ENCODE results near the gene SBF2.

The SBF2 gene

DNA sequence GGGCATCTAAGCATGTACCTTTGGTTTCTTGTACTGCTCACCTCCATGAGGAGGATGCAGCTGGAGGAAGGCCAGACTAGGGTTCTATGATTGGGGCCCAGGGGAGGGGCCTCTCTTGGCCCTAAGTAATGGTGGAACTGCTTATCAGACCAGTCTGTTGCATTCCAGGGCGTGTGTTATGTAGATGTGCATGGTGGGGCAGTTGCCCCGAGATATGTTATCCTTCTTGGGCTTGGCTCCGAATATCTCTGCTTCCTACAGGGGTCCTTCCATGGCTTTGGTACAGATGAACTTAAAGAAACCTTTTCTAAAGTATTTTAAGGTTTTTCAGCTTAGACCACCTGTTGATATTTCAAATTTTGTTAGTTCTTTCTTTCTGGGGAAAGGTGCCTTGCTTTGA is 504.1 kb downstream of the SBF2 start:
- no peak for DNase-seq

DNA sequence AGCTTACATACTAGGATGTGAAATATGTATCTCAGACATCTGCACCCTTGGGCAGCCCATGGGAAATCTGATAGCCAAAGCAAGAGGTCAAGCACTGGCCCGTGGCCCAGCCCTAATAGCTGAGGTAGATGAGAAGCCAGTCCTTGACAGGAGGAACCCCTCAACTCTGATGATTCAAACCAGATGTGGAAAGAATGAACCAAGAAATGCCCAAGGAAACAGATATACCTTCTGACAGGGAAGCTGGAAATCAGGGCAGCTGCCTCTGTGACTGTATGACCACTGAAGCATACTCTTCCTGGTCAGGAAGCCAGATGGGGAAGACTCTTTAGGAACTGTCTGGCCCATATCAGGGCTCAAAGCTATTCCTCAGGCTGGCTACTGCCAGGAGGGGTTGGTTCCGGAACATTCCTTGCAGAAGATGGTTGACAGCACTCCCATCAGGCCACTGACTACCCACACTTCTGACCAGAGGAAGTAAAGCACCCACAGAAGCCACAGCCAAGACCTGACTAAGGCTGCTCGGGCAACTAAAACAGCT is 506.0 kb downstream of the SBF2 start:
- no peak for DNase-seq

DNA sequence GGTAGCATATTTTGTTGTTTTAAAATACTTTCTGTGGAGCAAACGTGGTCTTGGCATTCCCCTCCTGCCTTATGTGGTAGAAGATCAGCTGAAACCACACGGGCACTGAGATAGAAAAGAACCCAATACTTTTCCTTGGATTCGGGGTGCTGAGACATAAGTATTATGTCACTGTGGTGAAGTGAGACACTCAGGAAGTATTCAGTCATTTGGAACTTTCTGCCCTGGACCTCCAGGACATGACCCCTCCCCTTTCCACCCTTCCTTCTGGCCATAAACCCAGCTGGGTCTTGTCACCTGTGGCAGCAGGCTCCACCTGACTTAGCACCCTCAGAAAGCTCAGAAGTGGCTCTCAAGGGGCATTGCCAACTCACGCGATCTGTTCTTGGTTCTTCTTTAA is 506.8 kb downstream of the SBF2 start:
- DNase-seq: no peak

DNA sequence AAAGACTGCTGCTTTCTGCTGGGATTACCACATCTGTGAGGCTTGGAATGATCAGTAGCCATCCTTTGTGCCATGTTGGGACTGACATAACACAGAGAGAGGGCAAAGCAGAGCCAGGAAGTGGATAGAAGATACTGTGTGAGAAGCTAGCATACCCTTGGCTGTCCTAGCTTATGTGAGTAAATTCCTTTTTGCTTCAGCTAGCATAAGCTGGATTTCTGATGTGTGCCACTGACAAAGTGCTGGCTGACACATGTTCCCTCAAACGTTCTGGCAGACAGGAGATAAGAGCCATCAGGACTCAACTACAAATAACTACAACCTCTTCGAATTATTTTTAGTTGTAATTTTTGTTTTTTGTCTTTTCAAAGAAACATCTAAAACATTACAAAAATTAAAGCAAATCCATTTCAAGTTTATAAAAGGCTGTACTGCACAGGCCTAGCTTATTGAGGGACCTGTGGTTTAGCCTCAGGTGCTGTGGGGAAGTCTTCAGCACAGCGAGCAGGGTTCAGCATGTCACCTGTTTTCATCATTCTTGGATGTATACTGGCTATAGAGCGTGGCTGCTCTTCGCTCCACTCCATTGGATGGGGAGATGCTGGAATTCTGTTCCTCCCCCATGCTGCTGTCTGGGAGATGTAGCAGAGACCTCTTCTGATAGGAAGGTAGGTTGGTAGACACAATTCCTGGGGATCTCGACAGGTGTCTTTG is 509.3 kb downstream of the SBF2 start:
- no peak for DNase-seq

DNA sequence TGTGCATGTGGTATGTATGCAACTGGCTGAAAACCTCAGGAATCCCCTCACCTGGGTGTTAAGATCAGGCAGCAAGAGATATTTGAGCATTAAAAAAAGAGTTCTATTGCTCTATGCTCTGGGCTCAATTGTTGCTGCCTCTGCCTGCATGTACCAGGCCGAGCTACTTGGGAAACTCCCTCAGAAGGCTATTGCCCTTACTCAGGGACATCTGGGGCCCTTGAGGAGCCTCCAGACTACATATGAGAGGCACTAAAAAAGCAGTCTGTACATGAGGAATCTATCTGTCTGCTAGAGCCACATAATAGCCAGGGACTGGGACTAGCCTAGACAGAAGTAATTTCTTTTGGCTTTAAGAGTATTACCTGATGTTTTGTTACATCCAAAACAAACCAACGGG is 510.0 kb downstream of the SBF2 start:
- DNase-seq: no peak

DNA sequence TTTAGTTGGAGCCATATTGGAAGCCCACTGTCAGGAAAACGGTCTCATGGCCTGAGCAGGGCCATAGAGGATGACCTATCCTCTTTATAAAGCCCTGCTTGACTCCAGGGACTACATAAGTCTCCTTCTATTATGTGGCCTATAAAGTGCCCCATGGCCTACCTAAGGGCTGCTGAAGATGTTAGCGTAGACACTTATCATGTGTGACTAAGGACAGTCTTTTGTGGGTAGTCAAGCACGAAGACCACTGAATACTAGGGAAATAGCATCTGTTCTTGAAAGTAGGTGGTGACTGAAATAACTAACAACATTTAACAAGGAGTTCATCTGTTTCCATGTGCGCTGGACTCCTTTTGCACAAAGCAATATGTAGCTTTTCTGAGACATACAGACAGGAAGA is 513.1 kb downstream of the SBF2 start:
- no peak for DNase-seq

DNA sequence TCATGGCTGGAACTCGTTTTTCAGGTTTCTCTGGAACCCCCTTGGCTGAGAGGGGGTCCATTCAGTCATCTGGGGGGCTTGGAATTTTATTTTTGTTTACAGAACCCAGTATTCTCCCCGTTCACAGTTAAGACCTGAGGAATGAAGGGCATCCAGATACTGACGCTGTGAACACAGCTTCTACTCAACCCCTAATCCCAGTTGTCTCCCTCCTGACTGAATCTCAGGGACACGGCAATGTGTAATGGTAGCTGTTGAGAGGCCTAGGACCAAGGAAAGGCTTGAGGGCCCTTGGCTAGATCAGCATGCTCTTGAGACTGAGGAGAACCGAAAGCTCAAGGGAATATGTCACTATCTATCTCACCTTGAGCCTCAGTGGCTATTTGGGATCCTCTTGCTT is 516.5 kb downstream of the SBF2 start:
- no peak for DNase-seq

DNA sequence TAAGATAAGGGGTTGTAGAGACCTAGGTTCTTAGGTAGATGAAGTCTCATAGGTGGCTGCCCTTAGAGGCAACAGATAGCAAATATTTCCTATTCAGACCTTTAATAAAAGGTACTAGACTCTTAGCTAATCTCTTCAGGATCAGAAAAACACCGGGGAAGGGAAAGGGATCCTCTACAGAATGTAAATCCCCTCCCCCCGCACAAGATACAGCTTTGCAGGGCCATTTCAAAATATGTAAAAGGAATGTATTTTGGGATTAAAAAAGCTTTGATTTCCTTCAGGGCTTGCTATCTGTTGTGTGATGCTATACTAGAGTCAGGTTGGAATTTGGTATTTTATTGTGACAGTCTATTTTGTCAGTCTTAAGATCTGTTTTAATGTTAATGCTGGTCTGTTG is 517.0 kb downstream of the SBF2 start:
- DNase-seq: no peak

DNA sequence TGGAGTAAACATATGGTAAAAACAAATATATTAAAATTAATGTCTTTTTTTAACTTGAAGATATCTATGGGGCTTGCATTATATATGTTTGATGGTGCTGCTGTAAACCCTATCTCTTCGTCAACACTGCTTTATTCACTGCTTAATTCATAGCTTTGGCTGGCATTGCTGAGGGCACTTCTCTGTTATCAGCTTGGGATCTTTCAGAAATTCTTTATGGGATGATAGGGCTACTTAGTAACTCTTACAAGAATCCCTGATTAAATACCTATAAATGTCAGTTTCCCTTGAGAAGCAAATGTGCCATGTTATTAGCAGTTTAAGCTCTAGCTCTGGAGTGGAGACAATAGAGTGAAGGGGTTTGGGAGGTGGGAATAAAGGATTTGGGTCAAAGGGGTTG is 517.8 kb downstream of the SBF2 start:
- no peak for DNase-seq

DNA sequence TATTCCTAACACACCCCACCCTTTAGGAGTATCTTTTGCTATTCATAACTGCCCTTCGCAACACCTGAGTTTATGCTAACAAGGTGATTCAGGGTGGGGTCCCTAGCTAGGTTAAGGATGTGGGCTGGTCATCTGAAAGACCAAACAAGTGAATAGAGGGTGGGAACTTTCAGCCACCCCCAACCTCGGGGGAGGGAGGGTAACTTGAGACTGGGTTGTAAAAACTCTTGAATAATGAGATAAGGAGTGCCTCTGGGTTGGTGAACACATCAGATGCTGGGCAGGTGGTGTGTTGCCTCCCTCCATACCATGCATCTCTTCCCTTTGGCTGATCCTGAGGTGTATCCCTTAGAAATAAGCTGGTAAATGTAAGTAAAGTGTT is 518.6 kb downstream of the SBF2 start:
- DNase-seq: no peak

DNA sequence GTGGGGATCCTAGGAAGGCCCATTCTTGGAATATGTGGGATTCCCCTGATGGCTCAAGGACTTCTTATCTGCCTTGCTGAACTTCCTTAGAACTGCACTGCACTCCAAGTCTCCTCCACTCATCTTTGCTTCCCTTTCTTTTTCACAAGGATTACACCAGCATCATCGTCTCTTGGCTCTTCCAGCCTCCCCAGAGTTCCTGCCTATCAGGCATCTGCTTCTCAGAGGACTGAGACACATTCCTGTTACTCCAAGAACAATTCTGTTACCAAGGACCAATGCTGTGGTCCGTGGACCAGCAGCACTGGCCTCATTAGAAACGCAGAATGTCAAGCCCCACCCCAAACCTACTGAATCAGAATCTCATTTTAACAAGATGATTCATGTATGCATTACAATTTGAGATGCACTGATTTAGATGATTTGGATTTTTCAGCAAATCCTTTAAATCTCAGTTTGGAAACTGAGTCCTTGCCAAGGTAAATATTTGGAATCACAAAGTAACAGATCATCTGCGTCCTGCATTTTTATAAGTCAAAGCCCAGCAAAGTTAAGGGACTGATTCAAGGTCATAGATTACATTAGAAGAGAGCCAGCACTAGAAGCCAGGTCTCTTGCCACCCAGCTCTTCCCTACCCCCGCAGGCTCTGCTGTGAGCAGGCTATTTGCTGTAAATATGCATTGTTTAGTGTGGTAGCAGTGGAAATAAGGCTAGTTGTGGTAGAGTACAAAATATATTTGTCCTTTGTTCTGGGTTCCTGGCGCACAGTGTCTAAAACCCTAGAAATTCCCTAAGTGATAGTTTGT is 519.2 kb downstream of the SBF2 start:
- DNase-seq: no peak

DNA sequence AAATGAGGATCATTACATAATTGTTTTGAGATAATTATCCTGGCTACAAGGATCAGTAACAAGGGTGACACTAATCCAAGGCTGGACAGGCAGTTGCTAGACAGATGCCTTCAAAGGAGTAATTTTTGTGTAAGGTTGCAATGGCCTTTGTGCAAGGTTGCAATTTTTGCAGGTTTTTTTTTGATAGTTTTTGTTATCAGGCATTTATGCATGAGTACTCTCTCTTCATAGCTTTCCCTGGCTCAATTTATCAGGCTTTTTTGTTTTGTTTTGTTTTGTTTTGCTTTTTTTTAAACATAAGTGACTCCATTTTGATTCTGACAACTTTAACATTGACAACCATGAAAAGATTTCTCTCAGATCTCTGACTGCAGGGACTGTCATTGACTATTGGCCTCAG is 519.9 kb downstream of the SBF2 start:
- DNase-seq: no peak

DNA sequence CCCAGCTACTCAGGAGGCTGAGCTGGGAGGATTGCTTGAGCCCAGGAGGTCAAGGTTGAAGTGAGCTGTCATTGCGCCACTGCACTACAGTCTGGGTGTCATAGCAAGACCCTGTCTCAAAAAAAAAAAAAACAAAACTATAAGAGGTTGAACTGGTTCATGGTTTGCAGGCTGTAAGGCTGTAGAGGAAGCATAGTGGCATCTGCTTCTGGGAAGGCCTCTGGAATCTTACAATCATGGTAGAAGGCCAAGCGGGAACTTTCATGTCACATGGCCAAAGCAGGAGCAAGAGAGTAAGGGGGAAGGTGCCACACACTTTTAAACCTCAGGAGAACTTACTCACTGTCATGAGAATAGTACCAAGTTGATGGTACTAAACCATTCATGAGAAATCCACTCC is 520.5 kb downstream of the SBF2 start:
- no peak for DNase-seq

DNA sequence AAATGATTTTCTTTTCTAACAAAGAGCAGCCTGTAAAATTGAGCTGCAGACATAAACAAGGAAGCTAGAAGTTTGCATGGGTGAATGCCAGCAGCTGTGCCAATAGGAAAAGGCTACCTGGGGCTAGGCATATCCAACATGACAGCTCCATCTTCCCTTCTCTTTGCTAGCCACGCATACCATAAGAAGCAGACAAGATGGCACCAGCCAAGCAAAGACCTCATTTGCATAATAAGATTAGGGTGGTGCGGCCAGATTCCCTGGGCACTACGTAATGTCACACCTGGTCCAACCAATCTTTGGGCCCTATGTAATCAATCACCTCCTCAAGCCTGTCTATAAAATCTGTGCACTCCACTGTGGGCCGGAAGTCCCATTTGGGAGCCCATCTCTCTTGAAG is 521.8 kb downstream of the SBF2 start:
- DNase-seq: no peak

DNA sequence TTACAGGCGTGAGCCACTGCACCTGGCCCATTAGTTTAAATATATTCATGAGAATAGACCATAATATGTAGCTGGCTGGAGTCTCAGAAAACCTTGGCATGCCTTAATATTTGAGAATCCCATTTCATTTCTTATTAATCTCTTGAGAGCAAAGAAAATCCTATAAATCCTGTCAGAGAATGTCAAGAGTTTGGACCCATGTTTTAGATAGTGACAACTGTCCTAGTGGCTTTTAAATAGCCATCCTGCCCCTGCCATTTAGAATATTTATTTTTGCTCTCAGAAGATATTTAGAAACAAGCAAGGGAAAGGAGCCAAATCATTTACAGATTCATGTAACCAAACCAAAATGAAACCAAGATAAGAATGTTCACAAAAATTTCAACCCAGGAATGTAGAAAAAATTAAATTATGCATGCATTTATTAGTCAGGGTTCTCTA is 522.9 kb downstream of the SBF2 start:
- DNase-seq: no peak

DNA sequence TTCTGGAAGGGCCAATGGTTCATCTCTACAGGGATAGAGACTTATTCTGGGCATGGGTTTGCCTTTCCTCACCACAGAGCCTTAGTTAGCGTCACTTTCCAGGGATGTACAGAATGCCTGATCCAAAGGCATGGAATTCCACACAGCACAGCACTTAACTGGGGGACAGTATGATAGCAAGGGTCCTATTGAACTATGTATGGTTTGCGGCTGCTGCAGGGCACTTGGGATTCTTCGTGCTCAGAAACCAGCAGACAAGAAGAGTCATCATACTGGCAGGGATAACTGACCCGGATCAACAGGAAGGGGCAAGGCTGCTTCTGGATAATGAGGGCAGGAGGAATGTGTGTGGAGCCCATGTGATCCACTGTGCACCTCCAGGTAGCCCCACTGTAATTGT is 524.4 kb downstream of the SBF2 start:
- no peak for DNase-seq

DNA sequence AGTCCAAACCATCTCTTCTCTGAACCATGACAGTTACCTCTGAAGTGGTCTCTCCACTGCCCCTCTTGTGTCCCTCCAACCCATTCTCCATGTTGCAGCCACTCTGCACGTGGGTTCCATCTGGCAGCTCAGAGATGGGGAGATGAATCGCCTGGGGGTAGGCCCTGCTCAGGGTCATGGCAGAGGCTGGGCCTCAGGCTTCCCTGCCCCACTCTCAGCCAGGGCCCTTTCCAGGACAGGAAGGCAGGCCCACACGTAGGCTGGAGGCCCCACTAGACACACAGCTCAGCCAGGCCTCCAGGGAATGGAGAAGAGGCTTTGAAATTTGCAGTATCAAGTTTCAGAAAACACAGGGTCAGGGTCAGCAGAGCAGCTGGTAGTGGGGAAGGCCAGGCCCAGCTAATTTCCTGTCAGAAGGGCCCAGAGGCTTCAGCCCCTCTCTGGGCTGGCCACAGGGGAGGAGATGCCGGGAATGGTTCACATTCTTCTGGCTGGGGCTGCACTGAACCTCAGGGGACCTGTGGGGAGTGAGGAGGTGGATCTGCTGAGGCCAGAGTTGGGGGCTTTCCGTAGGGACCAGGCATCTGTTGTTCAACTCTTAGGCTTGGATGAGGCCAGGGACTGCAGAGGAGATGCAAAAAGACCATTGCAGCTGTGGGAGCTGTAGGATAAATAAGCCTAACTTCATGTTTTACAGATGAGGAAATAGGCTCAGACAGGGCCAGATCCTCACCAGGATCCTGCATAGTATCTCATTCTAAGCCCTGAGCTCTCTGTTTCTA is 528.5 kb downstream of the SBF2 start:
- no peak for DNase-seq

DNA sequence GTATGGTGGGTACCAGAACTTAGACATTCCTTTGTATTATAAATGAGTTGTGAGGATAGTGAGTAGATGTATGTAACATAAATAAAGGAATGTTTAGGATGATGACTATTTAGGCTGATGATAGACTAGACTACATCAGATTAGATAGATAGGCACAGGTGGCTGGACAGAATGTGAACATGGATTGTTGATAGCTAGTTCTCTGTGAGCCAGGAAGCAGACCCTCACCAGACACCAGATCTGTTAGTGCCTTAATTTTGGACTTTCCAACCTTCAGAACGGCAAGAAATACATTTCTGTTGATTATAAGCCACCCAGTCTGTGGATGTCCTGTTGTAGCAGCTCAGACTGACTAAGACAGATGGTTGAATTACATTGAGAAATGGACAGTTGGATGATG is 530.7 kb downstream of the SBF2 start:
- no peak for DNase-seq

DNA sequence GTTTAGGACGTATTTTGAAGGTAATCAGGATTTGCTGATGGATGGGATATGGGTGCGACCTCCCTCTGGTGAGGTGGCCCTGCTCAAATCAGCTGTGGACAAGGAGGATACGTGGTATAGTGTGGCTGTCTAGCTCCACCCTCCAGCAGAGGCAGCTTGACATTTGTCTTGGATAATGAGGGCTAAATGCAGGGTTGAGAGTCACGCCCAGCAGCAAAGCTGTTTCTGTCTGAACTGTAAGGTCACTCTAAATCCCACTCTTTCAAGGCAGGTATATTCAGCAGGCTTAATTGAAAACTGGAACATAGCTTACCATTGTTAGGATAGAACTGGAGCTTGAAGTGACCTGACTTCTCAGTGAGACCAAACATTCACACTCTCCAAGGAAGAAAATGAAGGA is 531.5 kb downstream of the SBF2 start:
- DNase-seq: no peak

DNA sequence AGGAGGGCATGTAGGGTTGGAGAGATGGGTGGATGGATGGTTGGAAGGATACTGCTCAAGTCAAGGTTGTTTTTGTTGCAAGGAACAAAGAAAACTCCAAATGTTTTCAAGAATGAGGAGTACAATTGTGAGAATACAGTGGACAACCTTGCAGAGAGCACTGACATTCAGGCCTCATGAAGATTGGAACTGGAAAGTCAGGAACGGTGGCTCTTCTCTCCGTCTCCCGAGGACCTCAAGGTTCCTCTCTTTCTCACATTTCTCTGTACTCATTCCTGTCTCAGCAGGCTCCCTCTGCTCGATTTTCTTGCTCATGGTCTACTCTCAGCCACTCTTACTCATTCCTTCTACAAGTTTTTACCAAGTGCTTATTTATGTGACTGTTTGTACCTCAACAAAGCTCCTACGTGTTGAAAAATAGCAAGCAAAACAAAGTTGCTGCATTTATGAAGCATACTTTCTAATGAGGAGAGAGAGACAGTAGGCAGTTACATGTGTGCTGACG is 532.5 kb downstream of the SBF2 start:
- DNase-seq: no peak

DNA sequence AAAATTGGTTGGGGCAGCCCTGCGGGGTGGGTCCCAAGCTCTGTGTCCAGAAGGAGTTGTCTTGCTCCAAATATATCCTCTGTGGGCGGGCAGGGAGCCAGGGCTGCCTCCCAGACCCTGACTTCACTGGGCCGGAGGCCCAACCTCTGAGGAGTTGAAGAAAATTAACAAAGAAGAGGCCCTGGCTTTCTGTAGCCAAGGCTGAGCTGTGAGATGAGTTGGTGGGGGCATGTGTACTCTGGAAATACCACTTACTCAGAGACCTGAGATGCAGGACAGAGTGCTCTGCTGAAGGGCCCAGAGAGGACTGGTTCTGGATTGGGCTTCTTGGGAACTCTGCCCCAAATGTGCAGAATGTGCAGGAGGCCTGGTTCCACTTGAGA is 533.8 kb downstream of the SBF2 start:
- no peak for DNase-seq

DNA sequence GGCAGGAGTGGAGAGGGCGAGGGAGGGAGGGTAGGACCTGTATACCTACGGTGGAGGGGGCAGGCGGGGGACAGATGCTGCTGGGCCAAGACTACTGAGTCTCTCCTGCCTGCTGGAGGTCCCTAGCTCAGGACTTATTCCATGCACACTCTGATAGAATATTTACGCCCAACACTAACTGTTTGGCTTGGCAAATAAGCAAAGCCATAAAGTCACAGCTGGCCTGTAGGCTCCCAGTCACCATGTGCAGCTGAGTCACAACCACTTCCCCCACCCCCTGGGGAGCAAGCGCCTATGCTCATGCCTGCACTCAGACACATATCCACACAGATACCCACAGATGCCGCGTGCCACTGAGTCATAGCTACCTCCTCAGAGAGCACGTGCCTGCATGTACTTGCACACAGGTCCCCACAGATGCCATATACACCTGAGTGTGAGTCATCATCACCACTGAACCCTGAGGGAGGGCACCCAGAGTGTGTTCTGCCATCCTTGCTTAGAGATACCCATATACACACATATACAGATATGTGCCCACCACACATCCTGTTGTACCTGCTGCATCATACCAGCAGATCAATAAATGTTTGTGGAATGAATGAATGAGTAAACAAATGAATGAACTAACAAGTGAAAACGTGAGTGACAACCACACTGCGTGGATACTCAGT is 534.4 kb downstream of the SBF2 start:
- peak; percentile 69 for DNase-seq

All from GOT3 (cell line).